ENCODE results near the gene SPARC.

The SPARC gene

DNA sequence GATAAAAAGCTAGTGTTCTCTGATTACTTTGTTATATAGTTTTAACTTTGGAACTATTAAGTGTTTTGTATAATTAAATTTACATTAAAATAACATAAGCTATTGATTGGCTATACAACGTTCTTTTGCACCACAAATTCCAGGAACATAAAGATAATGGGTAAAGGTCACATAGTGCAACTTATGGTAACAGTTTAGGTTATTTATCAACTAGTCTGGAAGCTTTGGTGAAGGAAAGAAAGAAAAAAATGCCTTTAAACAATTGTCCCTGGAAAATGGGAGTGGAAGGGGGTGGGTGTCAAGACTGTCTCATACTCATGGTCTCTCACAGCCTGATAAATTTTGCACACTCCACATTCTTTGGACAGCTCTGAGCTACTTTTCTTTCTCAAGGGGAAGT, 17.1 kb upstream of the SPARC start:
- TF ChIP-seq TCF12 (IDR thresholded peaks at IDR 0.05; ENCODE audit: low read depth) (no peak), FOXM1 (IDR thresholded peaks at IDR 0.05; ENCODE audit: borderline replicate concordance, low read depth) (no peak), ZBTB7A (IDR thresholded peaks at IDR 0.05; ENCODE audit: low read depth) (no peak), TAF1 (IDR thresholded peaks at IDR 0.05; ENCODE audit: low read depth) (no peak), EP300 (IDR thresholded peaks at IDR 0.05; ENCODE audit: borderline replicate concordance) (no peak), RAD21 (IDR thresholded peaks at IDR 0.05; ENCODE audit: low read depth) (no peak), YY1 (IDR thresholded peaks at IDR 0.05; ENCODE audit: low read depth) (no peak)
- TF ChIP-seq, protein P1, sequence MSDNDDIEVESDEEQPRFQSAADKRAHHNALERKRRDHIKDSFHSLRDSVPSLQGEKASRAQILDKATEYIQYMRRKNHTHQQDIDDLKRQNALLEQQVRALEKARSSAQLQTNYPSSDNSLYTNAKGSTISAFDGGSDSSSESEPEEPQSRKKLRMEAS (IDR thresholded peaks at IDR 0.05) = no peak
- TF ChIP-seq, protein P2, sequence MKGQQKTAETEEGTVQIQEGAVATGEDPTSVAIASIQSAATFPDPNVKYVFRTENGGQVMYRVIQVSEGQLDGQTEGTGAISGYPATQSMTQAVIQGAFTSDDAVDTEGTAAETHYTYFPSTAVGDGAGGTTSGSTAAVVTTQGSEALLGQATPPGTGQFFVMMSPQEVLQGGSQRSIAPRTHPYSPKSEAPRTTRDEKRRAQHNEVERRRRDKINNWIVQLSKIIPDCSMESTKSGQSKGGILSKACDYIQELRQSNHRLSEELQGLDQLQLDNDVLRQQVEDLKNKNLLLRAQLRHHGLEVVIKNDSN (IDR thresholded peaks at IDR 0.05) = no peak

DNA sequence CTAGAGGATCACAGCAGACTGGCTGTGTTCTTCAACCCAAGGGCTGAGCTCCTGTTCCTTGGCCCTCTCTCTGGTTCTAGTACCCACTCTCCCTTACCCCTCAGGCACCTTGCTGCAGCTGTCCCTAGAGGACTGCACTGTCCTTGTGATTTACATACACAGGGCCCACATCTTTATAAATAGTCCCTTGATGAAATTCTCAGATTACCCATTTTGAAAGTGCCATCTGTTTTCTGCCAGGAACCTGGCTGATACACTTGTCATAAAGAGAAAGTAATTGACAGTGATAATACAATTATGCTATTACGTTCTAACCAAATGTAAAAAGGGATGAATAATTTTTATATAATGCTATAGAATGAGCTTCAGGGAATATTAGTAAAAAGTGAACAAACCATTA, 16.5 kb upstream of the SPARC start:
- TF ChIP-seq EP300 (IDR thresholded peaks at IDR 0.05; ENCODE audit: borderline replicate concordance) (no peak), RAD21 (IDR thresholded peaks at IDR 0.05; ENCODE audit: low read depth) (no peak), TEAD4 (IDR thresholded peaks at IDR 0.05) (no peak), ZBTB7A (IDR thresholded peaks at IDR 0.05; ENCODE audit: low read depth) (no peak), YY1 (IDR thresholded peaks at IDR 0.05; ENCODE audit: low read depth) (no peak), TCF12 (IDR thresholded peaks at IDR 0.05; ENCODE audit: low read depth) (no peak), TAF1 (IDR thresholded peaks at IDR 0.05; ENCODE audit: low read depth) (no peak), CREB1 (IDR thresholded peaks at IDR 0.05; ENCODE audit: low read depth) (no peak), CEBPB (IDR thresholded peaks at IDR 0.05) (no peak), EGR1 (IDR thresholded peaks at IDR 0.05) (no peak), NFIC (IDR thresholded peaks at IDR 0.05) (no peak), FOXM1 (IDR thresholded peaks at IDR 0.05; ENCODE audit: borderline replicate concordance, low read depth) (no peak)
- TF ChIP-seq, protein P2 (IDR thresholded peaks at IDR 0.05) = no peak
- TF ChIP-seq, protein P1 (IDR thresholded peaks at IDR 0.05) = no peak
- TF ChIP-seq, protein P3, sequence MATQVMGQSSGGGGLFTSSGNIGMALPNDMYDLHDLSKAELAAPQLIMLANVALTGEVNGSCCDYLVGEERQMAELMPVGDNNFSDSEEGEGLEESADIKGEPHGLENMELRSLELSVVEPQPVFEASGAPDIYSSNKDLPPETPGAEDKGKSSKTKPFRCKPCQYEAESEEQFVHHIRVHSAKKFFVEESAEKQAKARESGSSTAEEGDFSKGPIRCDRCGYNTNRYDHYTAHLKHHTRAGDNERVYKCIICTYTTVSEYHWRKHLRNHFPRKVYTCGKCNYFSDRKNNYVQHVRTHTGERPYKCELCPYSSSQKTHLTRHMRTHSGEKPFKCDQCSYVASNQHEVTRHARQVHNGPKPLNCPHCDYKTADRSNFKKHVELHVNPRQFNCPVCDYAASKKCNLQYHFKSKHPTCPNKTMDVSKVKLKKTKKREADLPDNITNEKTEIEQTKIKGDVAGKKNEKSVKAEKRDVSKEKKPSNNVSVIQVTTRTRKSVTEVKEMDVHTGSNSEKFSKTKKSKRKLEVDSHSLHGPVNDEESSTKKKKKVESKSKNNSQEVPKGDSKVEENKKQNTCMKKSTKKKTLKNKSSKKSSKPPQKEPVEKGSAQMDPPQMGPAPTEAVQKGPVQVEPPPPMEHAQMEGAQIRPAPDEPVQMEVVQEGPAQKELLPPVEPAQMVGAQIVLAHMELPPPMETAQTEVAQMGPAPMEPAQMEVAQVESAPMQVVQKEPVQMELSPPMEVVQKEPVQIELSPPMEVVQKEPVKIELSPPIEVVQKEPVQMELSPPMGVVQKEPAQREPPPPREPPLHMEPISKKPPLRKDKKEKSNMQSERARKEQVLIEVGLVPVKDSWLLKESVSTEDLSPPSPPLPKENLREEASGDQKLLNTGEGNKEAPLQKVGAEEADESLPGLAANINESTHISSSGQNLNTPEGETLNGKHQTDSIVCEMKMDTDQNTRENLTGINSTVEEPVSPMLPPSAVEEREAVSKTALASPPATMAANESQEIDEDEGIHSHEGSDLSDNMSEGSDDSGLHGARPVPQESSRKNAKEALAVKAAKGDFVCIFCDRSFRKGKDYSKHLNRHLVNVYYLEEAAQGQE (IDR thresholded peaks at IDR 0.05; ENCODE audit: low read depth) = no peak

DNA sequence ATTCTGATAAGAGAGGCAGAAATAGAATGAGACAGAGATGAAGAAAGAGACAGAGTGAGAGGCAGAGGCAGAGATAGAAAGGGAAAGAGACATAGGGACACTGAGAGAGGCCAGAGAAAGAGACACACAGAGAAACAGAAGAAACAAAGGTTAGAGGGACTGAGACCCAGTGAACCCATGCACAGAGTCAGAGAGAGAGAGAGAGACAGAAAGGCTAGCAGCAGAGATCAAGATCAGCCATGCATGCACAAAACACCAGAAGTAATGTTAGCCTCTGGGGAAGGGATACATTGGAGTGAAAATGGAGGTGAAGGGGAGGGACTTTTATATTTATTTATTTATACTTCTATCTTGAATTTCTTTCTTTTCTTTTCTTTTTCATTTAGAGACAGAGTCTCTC, 14.1 kb upstream of the SPARC start:
- TF ChIP-seq EP300 (IDR thresholded peaks at IDR 0.05; ENCODE audit: borderline replicate concordance) = no peak
- no peak for TF ChIP-seq ZBTB7A (IDR thresholded peaks at IDR 0.05; ENCODE audit: low read depth)
- TF ChIP-seq TCF12 (IDR thresholded peaks at IDR 0.05; ENCODE audit: low read depth) = no peak
- TF ChIP-seq, protein P3 (IDR thresholded peaks at IDR 0.05; ENCODE audit: low read depth) = no peak
- TF ChIP-seq CEBPB (IDR thresholded peaks at IDR 0.05) = no peak
- TF ChIP-seq TAF1 (IDR thresholded peaks at IDR 0.05; ENCODE audit: low read depth) = no peak
- no peak for TF ChIP-seq NFIC (IDR thresholded peaks at IDR 0.05)
- TF ChIP-seq RAD21 (IDR thresholded peaks at IDR 0.05; ENCODE audit: low read depth) = no peak
- no peak for TF ChIP-seq EGR1 (IDR thresholded peaks at IDR 0.05)
- no peak for TF ChIP-seq CREB1 (IDR thresholded peaks at IDR 0.05; ENCODE audit: low read depth)
- TF ChIP-seq, protein P1 (IDR thresholded peaks at IDR 0.05) = no peak

DNA sequence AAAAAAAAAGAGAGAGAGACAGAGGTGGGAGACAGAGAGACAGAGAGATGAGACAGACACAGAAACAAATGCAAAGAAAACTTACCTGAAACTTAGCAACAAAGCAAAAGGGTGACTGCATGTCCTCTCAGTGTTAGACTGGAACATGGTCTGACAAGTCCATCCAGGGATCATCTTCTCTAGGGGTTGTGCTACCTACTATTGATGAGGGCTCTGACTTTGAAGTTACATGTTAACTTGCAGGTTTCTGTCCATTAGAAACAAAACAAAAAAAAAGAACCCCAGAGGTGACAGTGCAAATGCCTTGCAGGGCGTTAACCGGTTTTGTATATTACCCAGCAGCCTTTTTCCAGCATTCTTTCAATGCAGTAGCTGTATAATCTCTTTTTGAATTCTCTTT, 13.6 kb upstream of the SPARC start:
- TF ChIP-seq ZBTB7A (IDR thresholded peaks at IDR 0.05; ENCODE audit: low read depth) (no peak), EGR1 (IDR thresholded peaks at IDR 0.05) (no peak), NFIC (IDR thresholded peaks at IDR 0.05) (no peak), TAF1 (IDR thresholded peaks at IDR 0.05; ENCODE audit: low read depth) (no peak), FOXM1 (IDR thresholded peaks at IDR 0.05; ENCODE audit: borderline replicate concordance, low read depth) (no peak), YY1 (IDR thresholded peaks at IDR 0.05; ENCODE audit: low read depth) (no peak), RAD21 (IDR thresholded peaks at IDR 0.05; ENCODE audit: low read depth) (no peak), EP300 (IDR thresholded peaks at IDR 0.05; ENCODE audit: borderline replicate concordance) (no peak), CEBPB (IDR thresholded peaks at IDR 0.05) (no peak), TCF12 (IDR thresholded peaks at IDR 0.05; ENCODE audit: low read depth) (no peak), TEAD4 (IDR thresholded peaks at IDR 0.05) (no peak), CREB1 (IDR thresholded peaks at IDR 0.05; ENCODE audit: low read depth) (no peak)
- TF ChIP-seq, protein P1 (IDR thresholded peaks at IDR 0.05) = no peak
- TF ChIP-seq, protein P2 (IDR thresholded peaks at IDR 0.05) = no peak
- TF ChIP-seq, protein P3 (IDR thresholded peaks at IDR 0.05; ENCODE audit: low read depth) = no peak

Measured in Ishikawa (cell line).